ENCODE measurements around the gene TNIP3.

Gene TNIP3

DNA sequence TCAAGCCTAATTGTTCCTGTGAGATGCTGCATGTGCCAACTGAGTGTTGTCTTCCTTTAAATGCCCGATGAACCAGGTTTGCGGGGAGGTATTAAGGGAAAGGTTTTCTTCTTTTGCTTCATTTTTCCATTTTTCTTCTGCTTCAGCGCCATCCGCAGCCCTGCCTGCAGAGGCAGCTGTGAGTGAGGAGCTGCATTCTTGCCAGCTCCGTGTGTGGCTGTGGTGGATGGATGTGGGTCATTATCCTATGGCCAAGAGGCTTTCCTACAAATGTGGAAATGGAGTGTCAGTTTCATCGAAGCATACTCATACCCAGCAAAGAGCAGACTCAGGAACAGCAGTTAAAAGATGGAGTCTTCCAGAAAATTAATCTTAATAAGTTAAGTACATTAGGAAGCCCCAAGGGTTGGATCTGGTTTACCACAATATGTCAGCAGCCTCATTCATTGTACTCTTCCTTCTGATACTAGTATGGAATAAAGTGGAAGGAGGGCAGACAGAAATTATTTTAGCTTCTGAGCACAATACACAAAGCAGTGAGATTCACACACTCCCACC is 37.6 kb downstream of the TNIP3 start:
- TF ChIP-seq, protein P1, sequence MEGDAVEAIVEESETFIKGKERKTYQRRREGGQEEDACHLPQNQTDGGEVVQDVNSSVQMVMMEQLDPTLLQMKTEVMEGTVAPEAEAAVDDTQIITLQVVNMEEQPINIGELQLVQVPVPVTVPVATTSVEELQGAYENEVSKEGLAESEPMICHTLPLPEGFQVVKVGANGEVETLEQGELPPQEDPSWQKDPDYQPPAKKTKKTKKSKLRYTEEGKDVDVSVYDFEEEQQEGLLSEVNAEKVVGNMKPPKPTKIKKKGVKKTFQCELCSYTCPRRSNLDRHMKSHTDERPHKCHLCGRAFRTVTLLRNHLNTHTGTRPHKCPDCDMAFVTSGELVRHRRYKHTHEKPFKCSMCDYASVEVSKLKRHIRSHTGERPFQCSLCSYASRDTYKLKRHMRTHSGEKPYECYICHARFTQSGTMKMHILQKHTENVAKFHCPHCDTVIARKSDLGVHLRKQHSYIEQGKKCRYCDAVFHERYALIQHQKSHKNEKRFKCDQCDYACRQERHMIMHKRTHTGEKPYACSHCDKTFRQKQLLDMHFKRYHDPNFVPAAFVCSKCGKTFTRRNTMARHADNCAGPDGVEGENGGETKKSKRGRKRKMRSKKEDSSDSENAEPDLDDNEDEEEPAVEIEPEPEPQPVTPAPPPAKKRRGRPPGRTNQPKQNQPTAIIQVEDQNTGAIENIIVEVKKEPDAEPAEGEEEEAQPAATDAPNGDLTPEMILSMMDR (IDR thresholded peaks at IDR 0.05; ENCODE audit: low read length, missing control alignments) = no peak
- DNase-seq (ENCODE audit: low read depth) = no peak
- no peak overlapping the region for H3K4me3 ChIP-seq (replicated peaks; ENCODE audit: low read depth, low read length)

DNA sequence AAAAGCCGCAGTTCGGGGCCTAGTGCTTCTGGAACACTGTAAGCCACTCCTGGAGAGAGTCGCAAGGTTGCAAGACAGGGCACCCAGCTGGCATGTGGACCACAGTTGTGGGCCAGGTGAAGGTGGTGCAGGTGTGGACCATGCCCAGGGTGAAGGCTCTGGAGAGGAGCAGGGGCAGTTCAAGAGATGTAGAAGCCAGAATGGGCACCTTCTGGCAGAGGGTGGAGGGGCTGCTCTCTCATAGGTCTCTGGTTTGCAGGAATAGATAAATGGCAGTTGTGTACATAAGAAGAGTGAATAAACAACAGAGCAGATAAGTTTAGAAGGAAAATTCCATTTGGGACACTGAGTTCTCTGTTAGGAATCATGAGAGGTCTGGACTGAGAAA is 38.6 kb downstream of the TNIP3 start:
- TF ChIP-seq, protein P1 (IDR thresholded peaks at IDR 0.05; ENCODE audit: low read length, missing control alignments) = no peak
- H3K4me3 ChIP-seq (replicated peaks; ENCODE audit: low read depth, low read length) = no peak overlapping the region
- DNase-seq (ENCODE audit: low read depth) = no peak

DNA sequence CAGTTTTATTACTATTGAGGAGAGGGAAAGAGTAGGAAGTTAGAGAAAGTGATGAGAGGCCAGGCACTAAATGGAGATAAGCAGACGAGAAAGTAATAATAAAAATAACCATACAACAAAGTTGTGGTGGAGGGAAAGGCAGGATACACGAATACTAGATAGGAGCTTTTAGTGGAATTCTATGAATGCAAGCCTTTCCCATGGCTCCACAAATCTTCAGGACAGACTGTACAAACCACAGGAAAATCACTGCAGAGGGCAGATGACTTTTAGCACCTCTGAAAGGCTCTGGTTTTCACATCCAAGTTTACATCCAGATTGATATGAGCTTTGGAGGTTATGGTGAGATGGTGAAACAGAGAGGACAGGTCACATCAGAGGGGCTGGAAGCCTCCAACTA is 41.5 kb downstream of the TNIP3 start:
- H3K4me3 ChIP-seq (replicated peaks; ENCODE audit: low read depth, low read length) = no peak overlapping the region
- TF ChIP-seq, protein P1 (IDR thresholded peaks at IDR 0.05; ENCODE audit: low read length, missing control alignments) = no peak
- peak; percentile 13 for DNase-seq (ENCODE audit: low read depth)

- DNase-seq (ENCODE audit: low read depth) = no peak
- no peak overlapping the region for H3K4me3 ChIP-seq (replicated peaks; ENCODE audit: low read depth, low read length)
- TF ChIP-seq, protein P1 (IDR thresholded peaks at IDR 0.05; ENCODE audit: low read length, missing control alignments) = no peak
Observed at GRCh38 chr4:121119715-121120114, 44.4 kb downstream of the TNIP3 start.

GRCh38 chr4:121118344-121118743 is 45.8 kb downstream of the TNIP3 start:
- DNase-seq (ENCODE audit: low read depth) = no peak
- no peak overlapping the region for H3K4me3 ChIP-seq (replicated peaks; ENCODE audit: low read depth, low read length)
- TF ChIP-seq, protein P1 (IDR thresholded peaks at IDR 0.05; ENCODE audit: low read length, missing control alignments) = no peak

DNA sequence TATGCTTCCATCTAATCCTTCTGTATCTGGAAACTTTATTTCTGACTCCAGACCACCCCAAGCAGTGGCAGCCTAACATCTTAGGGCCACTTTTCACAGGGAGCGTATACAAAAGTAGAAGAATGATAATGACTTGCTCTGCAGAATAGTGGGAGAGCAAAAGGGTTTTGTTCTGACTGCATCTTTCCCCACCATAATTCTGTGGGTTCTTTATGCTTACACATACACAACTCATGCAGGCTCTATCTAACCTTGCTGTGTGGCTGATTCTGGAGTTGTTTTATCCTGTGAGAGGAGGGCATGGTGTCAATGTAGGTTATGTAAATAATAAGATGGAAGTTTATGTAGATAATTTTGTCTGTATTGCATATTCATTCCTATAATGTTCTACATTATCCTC is 49.4 kb downstream of the TNIP3 start:
- TF ChIP-seq, protein P1 (IDR thresholded peaks at IDR 0.05; ENCODE audit: low read length, missing control alignments) = no peak
- H3K4me3 ChIP-seq (replicated peaks; ENCODE audit: low read depth, low read length) = no peak overlapping the region
- no peak for DNase-seq (ENCODE audit: low read depth)

- TF ChIP-seq, protein P1 (IDR thresholded peaks at IDR 0.05; ENCODE audit: low read length, missing control alignments) = peak; percentile 40
- DNase-seq (ENCODE audit: low read depth) = peak; percentile 7
- H3K4me3 ChIP-seq (replicated peaks; ENCODE audit: low read depth, low read length) = no peak overlapping the region
Observed at GRCh38 chr4:121112530-121112929, 51.6 kb downstream of the TNIP3 start.

Data from fibroblast of pulmonary artery (primary cell).